Measurements from ENCODE around the gene NALCN.
"Not testable (repeated sequence)": the region's sequence is repeated elsewhere in the genome, so short reads cannot be mapped to it uniquely, and the experiment has no call there.

The NALCN gene

DNA sequence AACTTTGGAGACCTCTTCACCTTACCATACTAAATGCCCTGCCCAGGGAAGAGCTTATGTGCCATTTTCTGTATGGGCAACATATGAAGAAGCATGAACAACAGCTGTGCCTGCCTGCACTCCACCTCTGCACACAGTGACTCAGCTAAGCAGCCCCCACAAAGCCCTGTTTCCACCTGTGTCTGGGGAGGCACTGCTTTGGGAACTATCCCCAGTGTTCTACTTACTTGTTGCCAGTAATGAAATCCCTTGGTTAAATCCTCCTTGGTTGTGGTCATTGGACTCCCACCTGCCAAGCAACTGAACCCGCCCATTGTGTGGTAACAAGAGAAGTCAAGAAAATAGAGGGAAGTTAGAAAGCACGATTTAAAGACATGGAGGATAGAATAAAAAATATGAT, 84.6 kb downstream of the NALCN start:
- DNase-seq: no peak

DNA sequence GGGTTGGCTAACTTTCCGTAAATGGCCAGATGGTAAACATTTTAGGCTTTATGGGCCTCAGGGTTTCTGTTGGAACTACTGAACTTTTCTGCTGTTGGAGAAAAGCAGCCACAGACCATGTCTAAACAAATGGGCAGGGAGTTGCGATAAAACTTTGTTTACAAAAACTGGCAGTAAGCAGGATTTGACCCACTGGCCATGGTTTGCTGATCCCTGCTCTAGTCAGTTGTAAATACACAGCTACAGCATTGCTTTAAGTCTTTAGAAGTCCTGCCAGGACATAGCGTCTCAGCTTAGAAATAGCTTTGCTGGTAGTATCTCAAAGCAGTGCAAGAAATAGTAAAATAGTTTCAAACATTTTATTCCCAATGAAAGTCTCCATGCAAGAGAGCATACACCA, 88.4 kb downstream of the NALCN start:
- DNase-seq: no peak

DNA sequence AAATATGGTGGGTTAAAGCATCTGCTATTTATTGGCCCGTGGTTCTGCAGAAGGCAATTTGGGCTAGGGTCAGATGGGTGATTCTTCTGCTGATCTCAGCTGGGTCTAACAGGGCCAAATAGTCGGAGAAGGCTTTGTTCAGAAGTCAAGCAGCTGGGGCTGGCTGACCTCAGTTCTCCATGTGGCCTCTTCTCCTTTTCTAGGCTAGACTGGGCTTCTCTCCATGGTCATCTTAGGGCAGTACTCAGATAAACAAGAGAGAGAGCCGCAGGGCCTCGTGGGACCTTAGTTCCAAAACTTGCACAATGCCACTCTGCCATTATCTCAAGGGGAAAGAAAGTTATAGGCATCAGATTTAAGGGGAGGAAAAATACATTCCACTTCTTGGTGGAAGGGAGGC, 89.6 kb downstream of the NALCN start:
- no peak for DNase-seq

DNA sequence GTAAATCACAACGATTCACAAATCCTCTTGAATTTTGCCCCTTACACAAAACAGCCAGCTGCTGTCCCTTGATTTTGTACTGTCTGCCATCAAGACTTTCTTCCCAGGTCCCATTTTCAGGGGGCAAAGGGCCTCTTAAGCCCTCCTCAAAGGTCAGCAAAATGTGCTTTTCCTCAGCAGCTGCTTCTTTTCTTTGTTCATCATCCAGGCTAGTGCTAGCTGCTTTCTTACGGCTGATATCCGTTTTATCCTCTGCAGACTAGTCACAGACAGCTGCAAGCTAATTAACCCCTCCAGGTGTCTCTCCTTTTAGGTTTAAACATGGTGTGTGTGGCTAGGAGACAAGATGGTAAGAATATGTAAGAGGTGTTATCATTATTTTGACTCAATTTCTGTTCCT, 90.9 kb downstream of the NALCN start:
- DNase-seq: no peak

DNA sequence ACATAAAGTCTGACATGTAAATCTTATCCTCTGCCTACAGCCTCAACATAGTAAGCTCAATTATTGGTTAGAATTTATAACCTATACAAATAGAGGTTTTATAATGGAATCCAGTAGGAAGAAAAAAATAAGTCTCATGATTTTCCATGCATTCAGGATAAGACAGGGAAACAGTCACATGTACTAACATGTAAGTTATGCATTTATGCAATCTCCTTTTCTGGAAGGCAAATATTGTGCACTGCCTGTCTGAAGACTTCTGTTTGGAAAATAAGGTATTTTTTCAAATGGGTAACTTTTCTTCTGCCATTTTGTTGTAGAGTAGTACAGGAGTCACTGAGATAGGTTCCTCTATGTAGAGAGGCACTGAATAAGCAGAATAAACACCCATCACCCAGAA, 92.7 kb downstream of the NALCN start:
- DNase-seq: no peak

DNA sequence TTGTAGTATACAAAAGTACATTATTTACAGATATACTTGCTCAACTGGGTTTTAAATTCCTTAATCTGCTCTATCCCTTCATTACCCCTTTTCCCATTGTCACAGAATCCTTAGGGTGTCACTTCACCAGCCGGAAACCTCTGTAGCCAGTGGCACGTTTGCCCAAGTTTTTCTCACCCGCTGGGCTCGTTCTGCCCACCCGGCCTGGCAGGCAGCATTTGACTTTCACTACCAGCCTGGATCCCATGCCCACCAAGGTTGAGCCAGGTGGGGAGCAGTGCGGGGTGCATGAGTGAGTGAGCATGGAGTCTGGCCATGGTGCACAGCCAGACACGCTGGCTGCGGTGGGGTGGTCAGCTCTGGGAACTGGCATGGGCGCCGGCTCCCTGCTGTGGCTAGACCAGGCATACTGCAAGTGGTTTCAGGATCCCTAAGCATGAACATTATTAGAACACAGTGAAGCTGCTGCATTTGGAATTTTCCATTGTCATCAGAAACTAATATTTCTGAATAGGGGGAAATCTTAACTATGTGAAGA, 98.3 kb downstream of the NALCN start:
- DNase-seq: no peak

DNA sequence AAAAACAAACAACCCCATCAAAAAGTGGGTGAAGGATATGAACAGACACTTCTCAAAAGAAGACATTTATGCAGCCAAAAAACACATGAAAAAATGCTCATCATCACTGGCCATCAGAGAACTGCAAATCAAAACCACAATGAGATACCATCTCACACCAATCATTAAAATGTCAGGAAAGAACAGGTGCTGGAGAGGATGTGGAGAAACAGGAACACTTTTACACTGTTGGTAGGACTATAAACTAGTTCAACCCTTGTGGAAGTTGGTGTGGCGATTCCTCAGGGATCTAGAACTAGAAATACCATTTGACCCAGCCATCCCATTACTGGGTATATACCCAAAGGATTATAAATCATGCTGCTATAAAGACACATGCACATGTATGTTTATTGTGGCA, 102.8 kb downstream of the NALCN start:
- DNase-seq: not testable (repeated sequence)

DNA sequence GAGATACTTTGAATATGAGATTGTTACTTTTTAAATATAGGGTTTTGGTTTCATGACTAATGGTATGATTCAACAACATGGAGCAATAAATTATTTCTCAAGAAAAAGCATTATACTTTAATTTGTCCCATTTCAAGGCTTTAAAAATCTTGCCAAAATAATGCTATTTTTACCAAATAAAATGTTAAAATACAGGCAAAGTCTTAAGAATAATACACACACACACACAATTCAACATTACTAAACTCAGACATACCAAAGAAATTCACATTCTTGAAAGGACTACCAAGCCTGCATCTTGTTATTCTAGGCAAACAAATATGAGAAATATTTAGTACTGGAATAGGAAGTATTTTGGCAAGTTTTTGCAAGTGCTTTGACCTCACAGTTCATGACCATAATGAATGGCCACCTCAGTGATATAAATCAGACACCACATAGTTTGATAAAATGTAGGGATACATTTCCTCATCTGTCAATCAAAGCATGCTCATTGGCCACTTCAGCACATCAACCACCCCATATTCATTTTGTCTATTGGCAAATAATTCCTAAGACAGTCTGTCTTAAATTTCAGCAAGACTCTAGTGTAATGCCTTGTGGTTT, 107.2 kb downstream of the NALCN start:
- DNase-seq: no peak

DNA sequence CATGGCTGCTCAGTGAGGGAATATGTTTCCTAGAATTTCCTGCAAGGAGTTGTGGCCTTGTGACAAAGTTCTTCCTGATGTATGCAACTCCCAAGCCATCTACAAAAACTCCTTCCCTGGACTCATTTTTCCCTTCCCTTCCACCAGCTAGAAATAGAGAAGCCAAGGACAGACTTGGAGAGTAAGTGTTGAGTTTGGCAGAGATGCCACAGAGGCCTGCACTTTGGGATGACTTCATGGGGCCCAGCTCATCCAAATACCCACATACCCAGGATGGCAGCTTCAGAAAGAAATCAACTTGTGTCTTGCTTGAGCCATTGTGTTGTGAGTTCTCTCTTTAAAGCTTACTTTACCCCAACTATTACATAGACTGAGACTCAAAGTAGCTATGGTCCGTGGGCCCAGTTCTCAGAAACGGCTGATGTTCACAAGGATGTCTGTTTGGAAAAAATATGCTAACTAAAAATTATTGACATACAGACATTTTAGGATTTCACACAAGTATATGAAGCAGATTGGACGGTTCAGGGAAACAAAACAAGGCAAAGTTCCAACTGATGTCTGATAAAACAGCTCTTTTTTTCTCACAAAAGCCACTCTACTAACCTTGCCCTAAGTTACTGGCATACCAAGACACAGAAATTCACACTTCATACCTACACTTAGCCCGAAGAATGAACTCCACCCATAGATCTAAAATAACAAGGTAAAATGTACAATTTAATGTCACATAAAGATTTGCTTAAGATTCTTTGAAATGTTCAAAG, 107.9 kb downstream of the NALCN start:
- no peak for DNase-seq

DNA sequence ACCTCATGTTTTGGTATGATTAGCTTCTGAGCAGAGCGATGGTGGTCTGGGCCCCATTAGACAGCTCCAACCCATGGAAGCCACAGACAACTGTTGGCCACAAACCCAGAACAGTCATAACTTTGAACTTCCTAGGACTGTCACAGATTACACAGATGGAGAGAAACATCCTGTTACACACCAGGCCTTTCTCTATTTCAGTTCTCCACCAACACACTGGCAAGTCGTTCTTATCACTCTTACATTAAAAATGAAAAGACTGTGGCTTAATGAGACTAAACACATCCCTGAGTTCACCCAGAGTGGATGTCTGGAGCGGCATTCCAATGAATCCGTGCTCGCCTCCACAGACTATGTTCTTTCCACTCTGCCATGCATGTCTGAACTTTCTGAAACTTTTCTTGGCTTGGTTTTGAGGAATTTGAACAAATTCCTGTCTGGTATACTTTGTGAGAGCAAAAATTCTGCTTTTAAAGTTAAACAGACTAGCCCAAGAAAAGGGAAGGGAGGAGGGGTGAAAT, 109.1 kb downstream of the NALCN start:
- DNase-seq: no peak

DNA sequence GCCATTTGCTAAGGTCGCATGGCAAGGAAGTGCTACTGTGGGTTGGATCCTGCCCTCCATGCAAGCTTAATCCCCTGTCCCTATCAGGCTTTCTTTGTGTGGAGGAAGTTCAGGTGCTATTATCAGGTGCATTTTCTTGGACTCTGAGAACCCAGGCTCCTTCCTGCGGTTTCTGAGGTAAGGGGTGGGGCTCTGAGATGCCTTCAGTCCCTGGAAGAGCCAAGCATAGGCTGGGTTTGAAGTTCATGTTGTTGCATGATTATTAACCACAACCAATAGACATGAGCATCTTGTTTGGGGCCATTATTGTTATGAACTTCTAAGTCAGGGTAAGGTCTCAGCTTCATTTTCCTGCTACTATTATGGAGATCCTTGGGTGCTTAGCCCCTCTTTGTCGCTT, 109.5 kb downstream of the NALCN start:
- no peak for DNase-seq

DNA sequence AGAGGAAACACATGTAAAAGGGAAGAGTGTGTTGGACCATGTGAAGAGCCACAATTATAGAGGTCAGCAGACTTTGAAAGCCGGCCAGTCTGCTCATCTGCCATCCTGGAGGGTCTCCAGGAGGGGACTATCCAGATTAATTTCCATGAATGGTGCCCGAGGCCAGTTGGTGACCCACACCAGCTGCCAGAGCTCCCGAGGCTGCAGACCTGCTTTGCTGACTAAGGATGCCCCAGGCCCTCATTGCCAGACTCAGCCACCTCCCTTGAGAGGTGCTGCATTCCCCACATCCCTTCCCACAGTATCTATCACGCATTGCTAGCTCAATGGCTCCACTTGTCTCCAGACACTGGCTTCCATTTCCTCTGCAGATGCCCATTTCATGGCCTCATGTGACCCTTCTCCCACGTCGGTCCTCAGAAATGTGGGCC, 110.3 kb downstream of the NALCN start:
- DNase-seq: no peak

DNA sequence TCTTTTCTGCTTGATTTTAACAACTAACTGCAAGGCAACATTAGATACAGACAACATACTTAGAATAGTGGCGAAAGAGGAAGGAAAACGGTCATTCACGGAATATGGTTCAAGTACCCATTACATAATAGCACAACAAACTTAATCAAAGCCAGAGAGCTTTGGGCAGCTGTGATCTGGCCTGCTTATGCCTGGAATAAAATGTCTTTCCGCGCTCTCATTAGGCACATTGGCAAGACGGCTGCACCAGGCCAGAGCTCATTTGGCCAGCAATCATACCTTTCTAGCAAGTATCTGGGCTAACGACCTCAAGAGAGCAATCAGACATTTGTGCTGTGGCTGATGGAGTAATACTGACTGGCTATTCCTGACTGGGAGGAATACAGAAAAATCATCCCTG, 112.8 kb downstream of the NALCN start:
- DNase-seq: no peak

DNA sequence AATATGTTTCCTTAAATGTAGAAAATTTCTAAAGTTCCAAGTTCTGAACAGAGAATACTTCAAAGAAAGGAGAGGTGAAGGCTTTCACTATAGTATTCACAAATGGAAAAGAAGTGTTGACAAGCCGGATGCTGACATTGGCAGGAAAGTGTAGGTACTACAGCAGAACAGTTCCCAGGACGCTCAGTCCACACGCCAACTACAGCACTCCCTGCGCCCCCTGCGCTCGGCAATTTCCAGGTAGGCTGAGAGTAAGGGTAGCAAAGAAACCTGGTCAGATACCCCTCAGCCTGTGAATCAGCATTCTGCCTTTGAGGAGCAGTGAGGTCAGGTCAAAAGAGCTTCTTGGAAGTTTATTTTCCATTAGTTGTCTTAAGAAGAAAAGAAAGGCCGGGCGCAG, 115.3 kb downstream of the NALCN start:
- DNase-seq: no peak

DNA sequence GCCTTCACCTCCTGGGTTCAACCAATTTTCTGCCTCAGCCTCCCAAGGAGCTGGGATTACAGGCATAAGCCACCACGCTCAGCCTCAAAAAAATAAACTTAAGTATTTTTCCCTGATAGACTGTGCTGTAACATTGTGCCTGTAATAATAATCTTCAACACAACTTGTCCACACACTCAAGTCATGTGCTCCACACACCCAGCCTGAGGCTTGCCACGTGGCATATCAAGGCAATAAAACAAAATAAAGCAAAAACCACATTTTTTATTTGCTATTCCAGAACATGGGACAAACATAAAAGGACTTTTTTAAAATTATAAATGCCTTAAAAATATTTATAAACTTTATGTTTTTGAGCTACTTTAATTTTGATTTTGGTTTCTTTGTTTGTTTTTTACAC, 115.8 kb downstream of the NALCN start:
- no peak for DNase-seq

DNA sequence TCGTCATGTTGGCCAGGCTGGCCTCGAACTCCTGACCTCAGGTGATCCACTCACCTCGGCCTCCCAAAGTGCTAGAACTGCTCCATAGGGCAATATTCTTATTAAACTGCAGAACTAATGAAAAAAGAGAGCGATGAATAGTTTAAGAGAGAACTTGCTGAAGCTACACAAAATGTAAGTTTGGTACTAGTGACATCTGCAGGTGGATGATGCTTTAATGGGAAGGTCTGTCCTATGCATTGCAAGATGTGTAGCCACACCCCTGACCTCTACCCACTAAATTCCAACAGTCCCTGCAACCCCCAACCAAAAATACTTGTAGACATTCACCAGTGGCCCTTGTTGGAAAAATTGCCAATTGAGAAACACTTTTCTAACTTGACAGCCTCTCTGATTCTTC, 117.8 kb downstream of the NALCN start:
- no peak for DNase-seq

DNA sequence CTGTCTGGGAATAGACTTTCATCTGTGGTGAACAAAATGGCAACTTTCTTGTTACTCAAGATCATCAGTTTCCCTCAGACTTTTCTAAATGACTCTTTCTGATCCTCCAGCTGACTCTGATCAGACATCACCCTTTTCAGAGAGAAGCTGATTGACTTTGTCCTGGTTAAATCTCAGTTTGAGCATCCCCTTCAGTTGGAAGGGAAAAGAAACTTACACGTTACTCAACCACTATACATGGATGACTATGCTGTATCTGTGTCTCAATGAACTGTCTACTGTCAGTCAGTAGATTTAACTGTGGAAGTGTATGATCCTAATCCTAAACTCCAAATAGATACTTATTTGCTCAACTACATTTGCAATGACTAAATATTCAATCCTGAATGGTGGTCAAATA, 118.5 kb downstream of the NALCN start:
- no peak for DNase-seq

DNA sequence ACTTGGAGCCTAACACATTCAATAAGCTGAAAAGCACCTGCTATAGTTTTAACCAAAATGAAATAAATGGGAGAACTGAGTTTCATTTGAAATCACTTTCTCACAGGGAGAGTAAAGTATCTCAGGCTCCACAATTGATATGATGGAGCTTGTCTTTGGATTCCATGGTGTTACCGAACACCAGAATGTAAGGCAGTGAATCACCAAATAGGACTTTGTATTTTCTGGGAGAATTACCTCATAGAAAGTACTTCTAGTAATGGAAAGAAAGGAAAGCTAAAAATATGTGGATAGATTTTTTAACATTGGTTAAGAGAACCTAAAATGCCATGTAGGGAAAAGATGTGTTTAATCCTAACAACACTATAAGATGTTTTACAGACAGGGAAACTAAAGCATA, 123.6 kb downstream of the NALCN start:
- DNase-seq: no peak

DNA sequence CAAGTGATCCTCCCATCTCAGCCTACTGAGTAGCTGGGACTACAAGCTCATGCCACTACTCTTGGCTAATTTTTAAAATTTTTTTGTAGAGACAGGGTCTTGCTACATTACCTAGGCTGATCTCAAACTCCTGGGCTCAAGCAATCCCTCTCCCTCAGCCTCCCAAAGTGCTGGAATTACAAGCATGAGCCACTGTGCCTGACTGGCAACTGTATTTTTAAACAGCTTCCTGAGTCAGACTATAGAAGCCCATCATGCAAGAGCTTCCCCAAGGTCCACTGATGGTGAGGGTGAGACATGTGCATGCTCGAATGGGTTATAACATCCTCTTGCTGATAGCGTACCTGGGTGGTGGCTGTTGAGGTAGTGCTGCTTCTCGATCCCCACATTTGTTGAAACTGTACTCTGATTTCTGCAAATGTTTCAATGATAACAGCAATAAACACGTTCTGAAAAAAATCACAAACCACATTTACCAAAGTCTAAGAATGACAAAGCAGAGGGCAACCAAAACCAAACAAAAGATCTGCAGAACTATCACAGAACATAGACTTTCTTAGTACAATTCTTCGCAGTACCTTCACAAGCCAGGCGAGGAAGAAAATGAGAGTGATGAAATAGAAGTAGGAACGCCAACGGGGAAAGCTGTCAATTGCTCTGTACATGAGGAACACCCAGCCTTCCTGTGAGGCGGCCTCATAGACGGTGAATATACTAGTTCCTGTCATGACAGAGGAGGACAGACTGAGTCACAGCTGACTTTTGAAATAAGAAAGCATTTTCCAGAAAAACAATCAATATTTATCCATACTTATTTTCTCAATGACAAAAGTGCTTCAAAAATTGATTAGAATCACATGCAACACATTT, 124.4 kb downstream of the NALCN start:
- DNase-seq: no peak

DNA sequence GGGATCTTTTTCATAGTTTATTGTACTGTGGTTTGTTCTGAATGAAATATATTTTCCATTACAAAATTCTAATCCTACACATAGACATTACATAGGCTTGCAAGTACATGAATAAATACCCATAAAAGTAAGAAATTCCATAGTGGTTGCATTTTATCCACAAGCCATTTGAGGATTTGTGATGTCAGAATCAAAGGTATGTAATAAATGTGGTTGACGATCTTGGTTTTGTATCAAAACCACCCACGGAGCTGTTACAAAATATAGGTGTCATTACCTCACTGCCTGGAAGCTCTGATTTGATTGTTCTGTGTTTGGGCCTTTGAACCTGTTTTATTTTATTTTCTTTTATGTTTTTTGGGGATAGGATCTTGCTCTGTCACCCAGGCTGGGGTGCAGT, 125.1 kb downstream of the NALCN start:
- DNase-seq: no peak

DNA sequence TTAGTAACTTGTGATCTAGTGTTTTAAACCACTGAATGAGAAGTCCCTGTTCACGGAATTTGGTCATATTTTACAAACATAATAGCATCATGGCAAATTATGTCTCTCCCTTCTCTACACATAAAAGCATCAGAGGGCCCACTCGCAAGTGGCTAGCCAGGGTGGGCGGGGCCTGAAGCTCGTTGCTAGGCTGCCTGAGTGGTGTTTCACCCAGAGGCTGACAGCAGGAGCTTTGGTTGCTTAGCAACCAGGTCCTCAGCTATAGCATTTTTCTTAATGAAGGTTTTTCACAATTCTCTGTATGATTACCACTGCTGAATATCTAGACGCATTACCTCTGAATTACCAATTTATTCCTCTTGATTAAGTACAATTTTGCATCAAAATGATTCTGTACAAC, 126.5 kb downstream of the NALCN start:
- DNase-seq: peak; percentile 2

DNA sequence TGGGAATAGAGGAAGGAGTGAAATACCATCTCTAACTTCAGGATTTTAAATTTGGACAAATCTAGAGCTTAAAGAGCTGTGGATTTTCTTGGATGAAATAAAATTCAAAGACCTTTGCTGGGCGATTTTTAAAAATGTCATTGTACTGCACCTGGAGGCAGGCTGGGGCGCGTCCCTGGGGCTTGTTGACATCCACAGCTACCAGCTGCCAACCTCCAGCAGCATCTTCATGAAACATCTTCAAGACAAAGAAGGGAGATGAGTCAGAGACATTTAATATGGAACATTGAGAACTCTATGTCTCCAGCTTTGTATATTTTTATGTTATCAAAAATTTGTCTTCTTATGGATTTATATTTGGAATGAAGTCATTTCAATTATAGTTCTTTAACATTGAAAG, 132.5 kb downstream of the NALCN start:
- no peak for DNase-seq

DNA sequence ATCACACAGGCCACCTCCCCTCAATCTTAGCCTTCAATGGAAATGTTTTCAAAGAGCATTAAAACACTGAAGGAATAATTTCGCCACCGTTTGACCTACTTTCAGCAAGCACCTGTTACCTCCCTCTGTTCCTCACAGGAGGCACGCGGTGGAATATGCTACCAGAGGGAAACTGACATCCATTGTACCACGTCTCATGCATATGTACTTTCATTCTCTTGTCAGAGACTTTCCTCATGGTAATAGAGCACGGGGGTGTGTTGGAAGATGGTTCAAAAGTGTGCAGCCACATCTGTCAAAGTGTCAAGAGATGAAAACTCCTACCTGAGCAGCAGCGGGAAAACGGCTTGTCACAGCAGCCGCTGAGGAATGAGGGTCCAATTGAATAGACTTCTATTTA, 143.4 kb downstream of the NALCN start:
- no peak for DNase-seq
